Activated naive CD4-positive, alpha-beta T cell treated with anti-CD3 and anti-CD28 coated beads, Interleukin-2, amount 50 U/mL, for 24 hours (primary cell): Measurements from ENCODE around the gene CDKAL1.
"Not testable (repeated sequence)": the region's sequence is repeated elsewhere in the genome, so short reads cannot be mapped to it uniquely, and the experiment has no call there.

ENCODE experiments used
- H3K27ac Mint-ChIP-seq: one replicate; pipeline ENCODE4 v1.8.0; 2021; ENCODE audit warnings: mild to moderate bottlenecking, mixed read lengths
- H3K27me3 Mint-ChIP-seq: one replicate; pipeline ENCODE4 v1.8.0; 2021; ENCODE audit warnings: mixed read lengths
- H3K36me3 Mint-ChIP-seq: one replicate; pipeline ENCODE4 v1.8.0; 2021; ENCODE audit warnings: mixed read lengths
- H3K4me1 Mint-ChIP-seq: one replicate; pipeline ENCODE4 v1.8.0; 2021; ENCODE audit warnings: mixed read lengths
- H3K4me3 Mint-ChIP-seq: one replicate; pipeline ENCODE4 v1.8.0; 2021; ENCODE audit warnings: mild to moderate bottlenecking, mixed read lengths
- H3K9me3 Mint-ChIP-seq: one replicate; pipeline ENCODE4 v1.8.0; 2021; ENCODE audit warnings: mixed read lengths

CDKAL1 gene

DNA sequence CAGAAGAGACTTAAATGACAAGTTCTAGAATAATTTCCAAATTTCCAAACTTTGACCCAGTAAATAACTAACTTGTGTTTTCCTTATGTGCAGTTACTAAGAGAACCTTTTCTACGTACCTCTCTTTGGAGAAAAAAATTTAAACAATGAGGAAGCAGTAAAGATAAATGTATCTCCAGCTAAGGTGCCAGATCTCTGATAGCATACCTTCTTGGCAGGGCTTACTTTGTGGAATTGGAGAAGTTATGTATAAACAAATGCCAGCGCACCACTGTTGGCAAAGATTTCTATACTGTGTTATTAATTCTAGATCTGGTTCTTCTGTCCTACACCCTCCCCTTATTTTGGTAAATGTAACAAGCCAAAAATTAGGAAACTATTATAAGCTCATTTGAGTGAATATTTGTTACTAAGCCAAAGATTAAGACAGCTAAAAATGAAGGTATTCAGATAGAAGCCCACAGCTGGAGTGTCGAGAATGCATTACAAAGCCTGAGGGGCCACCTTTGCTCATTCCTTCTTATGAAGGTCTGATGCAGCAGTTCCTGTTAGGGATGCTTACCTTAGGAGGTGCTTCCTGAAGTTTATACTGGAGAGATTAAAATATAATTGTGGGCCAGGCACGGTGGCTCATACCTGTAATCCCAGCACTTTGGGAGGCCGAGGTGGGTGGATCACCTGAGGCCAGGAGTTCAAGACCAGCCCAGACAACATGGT is 686.2 kb downstream of the CDKAL1 start:
- no peaks in the 10 kb centered on the region for H3K9me3 Mint-ChIP-seq
- peaks cover 37% of the 10 kb centered on the region for H3K36me3 Mint-ChIP-seq
- no peaks in the 10 kb centered on the region for H3K4me1 Mint-ChIP-seq
- no peak overlapping the region for H3K27ac Mint-ChIP-seq
- H3K4me3 Mint-ChIP-seq, result no peak overlapping the region
- no peaks in the 10 kb centered on the region for H3K27me3 Mint-ChIP-seq

DNA sequence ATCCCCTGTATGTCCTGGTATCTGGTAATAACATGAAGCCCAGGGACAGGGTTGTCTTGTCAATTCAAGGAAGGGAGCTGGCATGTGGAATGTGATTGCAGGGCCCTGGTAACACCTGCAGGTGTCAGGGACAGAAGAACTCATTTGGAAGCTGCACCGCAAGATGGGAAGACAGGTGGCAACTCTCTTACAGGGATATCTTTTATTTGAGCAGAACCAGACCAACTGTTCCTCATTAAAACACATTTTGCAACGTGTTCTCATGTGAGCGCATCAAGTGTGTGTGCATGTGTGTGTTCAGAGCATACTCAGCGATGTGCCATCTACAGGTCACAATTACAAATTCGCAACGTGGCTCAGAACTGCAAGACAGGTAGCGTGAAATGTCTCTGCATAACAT is 688.4 kb downstream of the CDKAL1 start:
- Mint-ChIP-seq H3K36me3 (peaks cover 34% of the 10 kb centered on the region), H3K4me3 (no peak overlapping the region), H3K9me3 (no peaks in the 10 kb centered on the region), H3K4me1 (no peaks in the 10 kb centered on the region), H3K27ac (no peak overlapping the region), H3K27me3 (no peaks in the 10 kb centered on the region)

DNA sequence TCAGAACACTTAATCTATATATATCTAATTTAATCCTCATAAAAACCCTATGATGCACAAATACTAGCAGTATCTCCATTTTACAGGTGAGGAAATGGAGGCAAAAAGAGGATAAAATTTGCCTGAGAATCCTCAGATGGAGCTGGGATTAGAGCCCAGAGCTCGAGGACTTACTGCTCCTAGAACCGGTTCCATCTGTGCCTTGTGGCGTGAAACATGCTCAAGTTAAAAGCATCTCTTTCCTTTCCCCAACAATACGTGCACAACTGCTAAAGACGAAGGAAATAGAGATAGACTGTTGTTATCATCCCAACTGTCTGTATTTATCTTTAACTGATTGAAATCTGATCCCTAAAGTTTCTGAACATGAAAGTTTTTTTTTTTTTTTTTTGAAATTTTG is 691.7 kb downstream of the CDKAL1 start:
- Mint-ChIP-seq H3K4me1 (no peaks in the 10 kb centered on the region), H3K27ac (no peak overlapping the region), H3K36me3 (peaks cover 45% of the 10 kb centered on the region), H3K9me3 (no peaks in the 10 kb centered on the region), H3K27me3 (no peaks in the 10 kb centered on the region), H3K4me3 (no peak overlapping the region)

DNA sequence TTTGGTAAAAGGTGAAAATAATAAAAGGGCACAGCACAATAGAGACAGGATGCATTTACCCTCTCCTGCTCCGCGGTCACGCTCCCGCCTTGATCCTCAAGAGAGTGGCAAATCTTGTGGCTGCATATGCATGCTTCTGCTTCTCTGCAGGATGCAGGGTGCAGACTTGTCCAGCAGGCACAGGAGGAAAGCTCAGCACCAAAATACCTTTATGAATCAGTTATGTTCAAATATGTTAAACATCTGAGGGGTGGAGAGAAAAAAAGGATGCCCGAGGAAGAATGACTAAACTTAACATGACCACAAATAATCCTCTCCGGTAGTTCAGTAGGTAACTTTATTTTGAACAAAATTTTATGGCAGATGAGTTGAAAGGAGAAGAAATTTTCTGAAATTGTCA is 693.2 kb downstream of the CDKAL1 start:
- Mint-ChIP-seq H3K36me3 (peaks cover 43% of the 10 kb centered on the region), H3K9me3 (no peaks in the 10 kb centered on the region), H3K4me1 (no peaks in the 10 kb centered on the region), H3K4me3 (no peak overlapping the region), H3K27ac (no peak overlapping the region), H3K27me3 (no peaks in the 10 kb centered on the region)

DNA sequence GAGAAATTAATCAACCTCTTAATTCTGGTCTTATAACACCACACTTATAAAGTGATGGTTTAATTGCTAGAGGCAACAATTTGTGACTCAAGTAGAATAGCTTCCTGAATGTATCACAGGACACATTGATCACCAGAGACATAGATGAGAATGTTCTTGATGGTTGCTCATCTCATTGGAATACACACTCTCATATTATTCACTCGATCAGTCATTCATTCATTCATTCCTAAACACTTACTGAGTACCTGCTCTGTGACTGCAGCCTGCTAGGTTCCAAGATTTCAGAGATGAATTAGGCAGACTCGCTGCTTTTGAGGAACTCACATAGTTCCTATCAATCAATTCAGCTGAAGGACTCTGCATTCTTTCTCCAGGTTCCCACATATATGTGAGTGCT is 694.2 kb downstream of the CDKAL1 start:
- Mint-ChIP-seq H3K9me3 (no peaks in the 10 kb centered on the region), H3K4me1 (no peaks in the 10 kb centered on the region), H3K27me3 (no peaks in the 10 kb centered on the region), H3K4me3 (no peak overlapping the region), H3K27ac (no peak overlapping the region), H3K36me3 (peaks cover 47% of the 10 kb centered on the region)

DNA sequence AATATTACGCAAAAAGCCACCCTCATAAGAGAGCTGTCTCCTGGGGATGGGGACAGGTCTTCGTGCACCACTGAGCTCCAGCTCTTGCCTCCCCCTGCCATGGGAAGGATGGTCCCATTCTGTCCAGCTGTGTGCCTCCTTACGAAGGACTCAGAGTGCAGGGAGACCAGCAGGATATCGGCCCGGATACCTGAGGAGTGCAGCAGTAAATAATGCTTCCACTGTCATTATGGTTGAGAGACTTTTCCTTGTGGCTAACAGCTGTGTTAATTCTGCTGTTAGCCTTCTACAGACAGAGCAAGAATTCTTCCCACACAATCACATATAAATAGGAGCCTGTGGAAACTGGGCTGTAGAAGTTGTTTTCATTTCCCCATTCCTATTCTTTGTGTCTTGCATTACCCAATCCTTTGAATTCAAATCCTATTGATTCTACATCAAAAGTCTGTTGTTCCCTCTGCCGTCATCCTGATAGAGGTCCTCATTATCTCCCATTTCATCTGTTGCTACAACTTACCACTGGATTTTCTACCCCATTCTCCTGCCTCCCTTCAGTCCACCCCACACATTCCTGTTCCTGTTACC is 694.7 kb downstream of the CDKAL1 start:
- Mint-ChIP-seq H3K9me3 (peaks cover 5% of the 10 kb centered on the region), H3K4me1 (no peaks in the 10 kb centered on the region), H3K27ac (no peak overlapping the region), H3K4me3 (no peak overlapping the region), H3K36me3 (peaks cover 50% of the 10 kb centered on the region), H3K27me3 (no peaks in the 10 kb centered on the region)

DNA sequence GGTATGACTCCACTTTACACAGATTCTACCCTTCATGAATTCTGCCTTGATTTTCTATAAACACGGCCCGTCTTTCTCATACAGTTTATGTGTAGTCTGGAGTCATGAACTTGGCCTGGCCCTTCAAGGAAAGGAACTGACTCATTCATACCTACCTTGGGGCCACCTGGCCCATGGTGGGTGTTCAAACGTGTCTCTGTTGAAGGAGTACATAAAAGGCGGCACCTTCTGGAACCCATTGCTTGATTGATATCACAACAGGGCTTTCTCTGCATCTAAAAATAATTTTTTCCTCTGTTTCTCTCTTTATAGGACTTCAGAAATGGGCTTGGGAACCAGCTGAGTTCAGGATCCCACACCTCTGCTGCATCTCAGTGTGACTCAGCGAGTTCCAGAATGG is 696.3 kb downstream of the CDKAL1 start:
- Mint-ChIP-seq H3K9me3 (peaks cover 11% of the 10 kb centered on the region), H3K27ac (no peak overlapping the region), H3K4me1 (no peaks in the 10 kb centered on the region), H3K27me3 (no peaks in the 10 kb centered on the region), H3K4me3 (no peak overlapping the region), H3K36me3 (peaks cover 53% of the 10 kb centered on the region)

DNA sequence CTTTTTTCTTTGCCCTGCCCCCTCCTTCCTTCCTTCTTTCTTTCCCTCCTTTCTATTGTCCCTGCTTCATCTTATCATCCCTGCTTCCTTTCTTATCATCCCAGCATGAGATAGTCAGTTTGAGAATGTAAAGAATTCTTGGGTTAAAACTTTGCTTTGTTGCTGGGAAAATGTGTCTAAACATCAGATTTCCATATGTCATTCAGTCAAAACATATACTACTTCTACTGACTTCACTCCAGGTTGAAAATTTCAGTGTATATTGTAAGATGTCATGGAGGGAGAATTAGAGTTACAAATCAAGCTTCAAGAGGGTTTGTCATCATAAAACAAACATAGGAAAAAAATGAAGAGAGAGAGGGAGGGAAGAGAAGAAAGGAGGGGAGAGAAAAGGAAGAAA is 700.9 kb downstream of the CDKAL1 start:
- Mint-ChIP-seq H3K27ac (no peak overlapping the region), H3K27me3 (no peaks in the 10 kb centered on the region), H3K4me3 (no peak overlapping the region), H3K4me1 (no peaks in the 10 kb centered on the region), H3K36me3 (peaks cover 37% of the 10 kb centered on the region), H3K9me3 (peaks cover 24% of the 10 kb centered on the region)

DNA sequence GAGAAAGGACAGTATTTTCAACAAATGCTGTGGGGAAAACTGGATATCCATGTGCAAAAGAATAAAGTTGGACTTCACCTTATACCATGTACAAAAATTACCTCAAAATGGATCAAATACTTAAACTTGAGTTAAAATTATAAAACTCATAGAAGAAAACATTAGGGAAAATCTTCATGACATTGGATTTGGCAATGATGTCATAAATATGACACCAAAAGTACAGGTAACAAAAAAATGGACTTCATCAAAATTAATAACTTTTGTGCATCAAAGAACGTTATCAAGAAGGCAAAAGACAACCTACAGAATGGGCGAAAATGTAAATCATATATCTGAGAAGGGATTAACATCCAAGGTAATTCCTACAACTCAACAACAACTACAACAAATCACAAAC is 704.0 kb downstream of the CDKAL1 start:
- Mint-ChIP-seq H3K27ac (no peak overlapping the region), H3K4me1 (no peaks in the 10 kb centered on the region), H3K36me3 (peaks cover 14% of the 10 kb centered on the region), H3K9me3 (peaks cover 29% of the 10 kb centered on the region), H3K27me3 (no peaks in the 10 kb centered on the region), H3K4me3 (no peak overlapping the region)

DNA sequence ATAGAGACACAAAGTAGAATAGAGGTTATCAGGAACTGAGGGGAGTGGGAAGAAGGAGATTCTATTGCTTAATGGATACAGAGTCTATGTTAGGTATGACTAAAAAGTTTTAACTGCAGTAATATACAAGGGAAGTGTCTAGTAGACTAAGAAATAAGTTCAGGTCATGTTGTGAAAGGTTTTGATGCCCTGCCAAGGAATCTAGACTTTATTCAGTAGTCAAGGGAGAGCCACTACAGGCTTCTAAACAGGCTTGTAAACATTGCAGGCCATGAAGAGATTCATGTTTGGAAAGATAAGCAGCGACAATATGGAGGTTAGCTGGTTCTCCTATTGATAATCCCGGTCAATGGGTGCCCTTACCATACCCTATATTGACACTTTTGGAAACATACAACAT is 706.5 kb downstream of the CDKAL1 start:
- H3K4me3 Mint-ChIP-seq, result no peak overlapping the region
- no peak overlapping the region for H3K27ac Mint-ChIP-seq
- no peaks in the 10 kb centered on the region for H3K27me3 Mint-ChIP-seq
- H3K4me1 Mint-ChIP-seq, result no peaks in the 10 kb centered on the region
- no peaks in the 10 kb centered on the region for H3K36me3 Mint-ChIP-seq
- H3K9me3 Mint-ChIP-seq, result peaks cover 18% of the 10 kb centered on the region

DNA sequence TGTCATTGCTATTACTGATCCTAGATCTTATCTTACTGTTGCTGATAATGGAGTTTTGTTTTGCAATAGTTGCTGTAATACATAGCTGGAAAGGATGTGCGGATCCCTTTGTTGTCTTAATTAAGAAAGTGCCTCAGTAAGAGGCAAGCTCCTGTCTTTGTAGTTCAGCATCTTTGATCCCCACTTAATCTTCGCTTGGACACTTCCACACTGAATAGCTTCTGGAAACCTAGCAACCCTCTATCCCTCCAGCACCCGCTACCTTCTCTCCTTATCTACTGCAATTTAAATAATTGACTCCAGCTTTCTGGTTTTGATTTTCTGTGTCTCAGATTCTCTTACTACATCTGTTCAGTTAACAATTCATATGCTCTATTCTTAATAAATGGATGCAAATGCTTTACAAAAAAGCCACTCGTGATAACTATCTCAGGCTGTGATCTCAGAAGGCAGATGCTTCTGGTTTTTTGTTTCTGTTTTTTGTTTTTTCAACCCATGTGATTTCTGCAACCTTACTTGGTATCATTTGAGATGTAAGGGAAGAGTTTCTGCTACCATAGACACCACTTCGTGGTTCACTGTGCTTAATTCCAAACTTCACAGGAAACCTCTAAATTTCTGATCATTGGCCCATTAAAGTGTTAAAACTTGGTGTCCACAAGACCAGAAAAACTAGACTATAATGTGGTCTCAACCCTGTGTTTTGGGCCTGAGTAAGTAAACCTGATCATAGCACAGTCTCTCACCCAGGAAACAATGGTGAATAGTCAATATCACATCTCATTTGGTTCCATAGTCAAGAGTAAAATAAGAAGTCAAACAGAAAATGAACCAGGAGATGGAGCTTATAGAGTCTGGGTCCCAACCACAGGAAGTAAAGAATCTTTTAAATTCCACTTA is 707.2 kb downstream of the CDKAL1 start:
- no peaks in the 10 kb centered on the region for H3K27me3 Mint-ChIP-seq
- H3K9me3 Mint-ChIP-seq, result peaks cover 18% of the 10 kb centered on the region
- no peaks in the 10 kb centered on the region for H3K4me1 Mint-ChIP-seq

DNA sequence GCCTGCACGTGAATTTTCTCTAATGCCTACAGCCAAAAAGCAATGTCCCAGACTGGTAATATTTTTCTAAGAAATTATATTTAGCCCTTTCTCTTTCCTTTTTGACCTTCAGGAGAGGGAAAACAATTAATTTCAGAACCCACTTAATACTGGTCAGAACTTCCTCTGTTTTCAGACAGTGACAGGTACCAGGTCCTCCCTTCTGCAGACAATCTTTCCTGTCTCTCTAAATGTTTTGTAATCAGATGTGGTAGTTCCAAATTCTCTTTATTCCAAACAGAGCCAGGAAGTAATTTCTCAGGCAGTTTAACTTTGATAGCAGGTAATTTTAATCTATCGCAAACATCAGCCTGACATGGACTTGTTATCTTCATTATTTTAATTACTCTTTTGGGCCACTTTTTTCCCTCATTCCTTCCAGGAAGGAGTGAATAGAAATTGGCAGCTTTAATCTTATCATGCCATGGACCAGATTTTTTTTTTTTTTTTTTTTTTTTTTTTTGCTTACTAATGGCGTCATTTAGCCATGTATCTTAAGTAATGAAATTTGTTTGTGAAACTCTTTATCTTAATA is 710.7 kb downstream of the CDKAL1 start:
- H3K36me3 Mint-ChIP-seq, result no peaks in the 10 kb centered on the region
- H3K9me3 Mint-ChIP-seq, result peaks cover 10% of the 10 kb centered on the region
- H3K4me1 Mint-ChIP-seq, result no peaks in the 10 kb centered on the region
- H3K27ac Mint-ChIP-seq, result no peak overlapping the region
- no peaks in the 10 kb centered on the region for H3K27me3 Mint-ChIP-seq
- H3K4me3 Mint-ChIP-seq, result no peak overlapping the region

More for the DNA sequence above, 707.2 kb downstream of the CDKAL1 start:
- Mint-ChIP-seq H3K4me3 (no peak overlapping the region), H3K27ac (no peak overlapping the region), H3K36me3 (no peaks in the 10 kb centered on the region)

DNA sequence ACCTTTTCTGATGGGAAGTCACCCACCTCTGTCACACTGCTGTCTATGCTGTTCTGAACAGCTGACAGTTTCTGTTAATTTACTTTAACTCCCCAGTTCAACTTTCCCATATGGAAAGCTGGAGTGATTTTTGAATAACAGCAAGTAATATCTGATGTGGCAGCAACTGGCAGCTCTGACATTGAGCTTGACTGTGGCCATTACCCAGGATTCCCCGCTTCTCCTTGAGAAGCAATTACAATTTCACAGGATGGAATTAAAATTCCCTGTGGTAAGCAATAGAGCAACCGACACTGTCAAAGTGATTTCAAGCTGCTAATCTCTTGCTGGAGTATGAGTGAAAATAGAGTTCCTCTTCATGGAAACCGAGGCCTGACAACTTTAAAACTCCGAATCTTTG is 711.2 kb downstream of the CDKAL1 start:
- Mint-ChIP-seq H3K9me3 (peaks cover 7% of the 10 kb centered on the region), H3K4me1 (no peaks in the 10 kb centered on the region), H3K27ac (no peak overlapping the region), H3K36me3 (no peaks in the 10 kb centered on the region), H3K4me3 (no peak overlapping the region), H3K27me3 (no peaks in the 10 kb centered on the region)

DNA sequence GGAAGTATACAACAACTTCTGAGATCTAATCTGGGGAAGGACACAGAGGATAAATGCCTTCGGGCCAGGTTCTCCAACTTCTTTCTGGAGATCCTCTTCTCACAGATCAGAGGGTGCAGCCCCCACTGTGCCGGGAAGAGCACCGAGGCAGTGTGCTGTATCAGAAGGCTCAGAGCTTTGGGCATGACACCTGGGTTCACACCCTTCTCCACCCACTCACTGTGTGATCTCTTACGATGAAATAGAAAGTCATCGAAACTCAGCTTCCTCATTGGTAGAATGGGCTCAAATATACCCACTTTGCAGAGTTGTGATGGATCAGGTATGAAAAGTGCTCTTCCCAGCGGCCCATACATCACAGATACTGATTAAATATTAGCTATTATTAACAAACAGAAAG is 711.8 kb downstream of the CDKAL1 start:
- H3K9me3 Mint-ChIP-seq, result peaks cover 9% of the 10 kb centered on the region
- H3K36me3 Mint-ChIP-seq, result no peaks in the 10 kb centered on the region
- H3K4me1 Mint-ChIP-seq, result no peaks in the 10 kb centered on the region
- H3K27me3 Mint-ChIP-seq, result no peaks in the 10 kb centered on the region
- no peak overlapping the region for H3K4me3 Mint-ChIP-seq
- H3K27ac Mint-ChIP-seq, result no peak overlapping the region

DNA sequence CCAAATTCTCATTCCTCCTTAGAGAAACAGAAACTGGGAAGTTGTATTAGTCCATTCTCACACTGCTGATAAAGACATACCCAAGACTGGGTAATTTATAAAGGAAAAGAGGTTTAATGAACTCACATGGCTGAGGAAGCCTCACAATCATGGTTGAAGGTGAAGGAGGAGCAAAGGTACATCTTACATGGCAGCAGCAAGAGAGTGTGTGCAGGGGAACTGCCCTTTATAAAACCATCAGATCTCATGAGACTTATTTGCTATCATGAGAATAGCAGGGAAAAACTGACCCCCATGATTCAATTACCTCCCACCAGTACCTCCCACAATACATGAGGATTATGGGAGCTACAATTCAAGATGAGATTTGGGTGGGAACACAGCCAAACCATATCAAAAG is 720.2 kb downstream of the CDKAL1 start:
- H3K4me1 Mint-ChIP-seq, H3K36me3 Mint-ChIP-seq, H3K4me3 Mint-ChIP-seq, H3K27ac Mint-ChIP-seq, H3K27me3 Mint-ChIP-seq: not testable (repeated sequence)
- peaks cover 25% of the 10 kb centered on the region for H3K9me3 Mint-ChIP-seq

DNA sequence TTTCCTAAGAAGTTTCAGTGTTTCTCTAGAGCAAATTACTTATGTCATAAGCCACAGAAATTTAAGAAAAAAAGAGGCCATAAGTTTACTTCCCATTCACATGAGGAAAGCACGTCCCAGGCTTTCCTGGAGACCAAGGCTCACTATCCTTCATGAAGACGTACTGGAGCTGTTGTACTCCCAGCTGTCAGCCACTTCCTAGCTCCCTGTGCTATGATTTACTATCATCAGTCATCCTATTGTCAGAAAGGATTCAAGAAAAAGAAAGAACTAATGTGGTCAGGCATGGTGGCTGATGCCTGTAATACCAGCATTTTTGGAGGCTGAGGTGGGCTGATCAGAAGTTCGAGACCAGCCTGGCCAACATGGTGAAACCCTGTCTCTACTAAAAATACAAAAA is 721.9 kb downstream of the CDKAL1 start:
- no peak overlapping the region for H3K4me3 Mint-ChIP-seq
- H3K36me3 Mint-ChIP-seq, result peaks cover 2% of the 10 kb centered on the region
- H3K27me3 Mint-ChIP-seq, result peaks cover 5% of the 10 kb centered on the region
- H3K9me3 Mint-ChIP-seq, result peaks cover 15% of the 10 kb centered on the region
- no peak overlapping the region for H3K27ac Mint-ChIP-seq
- H3K4me1 Mint-ChIP-seq, result no peaks in the 10 kb centered on the region
